ENCODE results near the gene ZBTB16. TPM values are rescaled to one million over a fixed set of nuclear protein-coding genes. Genes with fewer than 3 reads are reported as not detected.
A peak's percentile ranks its signal among the peaks of the same experiment; 100 is the strongest.

The ZBTB16 gene
- total RNA-seq, 1 donor = under 0.01 TPM

DNA sequence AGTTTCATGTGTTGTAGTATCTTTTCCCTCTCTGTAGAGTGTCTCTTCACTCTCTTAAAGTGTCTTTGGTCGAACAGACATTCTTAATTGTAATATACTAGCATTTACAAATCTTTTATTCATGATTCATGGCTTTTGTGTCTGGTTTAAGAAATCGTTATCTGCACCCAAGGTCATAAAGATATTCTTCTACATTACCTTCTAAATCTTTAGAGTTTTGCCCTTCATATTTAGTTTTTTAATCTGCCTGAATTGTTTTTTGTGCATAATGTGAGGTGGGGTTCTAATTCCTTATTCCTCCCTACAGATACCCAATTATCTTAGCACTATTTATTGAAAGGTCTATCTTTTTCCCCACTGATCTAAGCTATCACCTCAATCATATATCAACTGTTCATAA, 227.6 kb downstream of the ZBTB16 start:
- Histone ChIP-seq H3K27ac (ENCODE audit: low read depth, low read length) (no peak overlapping the region), H4K20me1 (ENCODE audit: insufficient read depth, low read length) (no peaks in the 10 kb centered on the region), H2AFZ (ENCODE audit: low read length) (no peak overlapping the region), H3K4me1 (ENCODE audit: insufficient read depth, low read length) (peaks cover 42% of the 10 kb centered on the region), H3K79me2 (ENCODE audit: insufficient read depth, low read length) (no peaks in the 10 kb centered on the region), H3K36me3 (ENCODE audit: insufficient read depth, low read length) (no peaks in the 10 kb centered on the region), H3K4me3 (ENCODE audit: insufficient read depth, low read length) (no peak overlapping the region), H3K4me2 (ENCODE audit: insufficient read depth, low read length) (no peak overlapping the region), H3K27me3 (ENCODE audit: insufficient read depth, low read length) (no peaks in the 10 kb centered on the region), H3K9me3 (ENCODE audit: low read depth, low read length) (no peaks in the 10 kb centered on the region)
- TF ChIP-seq, protein P1, sequence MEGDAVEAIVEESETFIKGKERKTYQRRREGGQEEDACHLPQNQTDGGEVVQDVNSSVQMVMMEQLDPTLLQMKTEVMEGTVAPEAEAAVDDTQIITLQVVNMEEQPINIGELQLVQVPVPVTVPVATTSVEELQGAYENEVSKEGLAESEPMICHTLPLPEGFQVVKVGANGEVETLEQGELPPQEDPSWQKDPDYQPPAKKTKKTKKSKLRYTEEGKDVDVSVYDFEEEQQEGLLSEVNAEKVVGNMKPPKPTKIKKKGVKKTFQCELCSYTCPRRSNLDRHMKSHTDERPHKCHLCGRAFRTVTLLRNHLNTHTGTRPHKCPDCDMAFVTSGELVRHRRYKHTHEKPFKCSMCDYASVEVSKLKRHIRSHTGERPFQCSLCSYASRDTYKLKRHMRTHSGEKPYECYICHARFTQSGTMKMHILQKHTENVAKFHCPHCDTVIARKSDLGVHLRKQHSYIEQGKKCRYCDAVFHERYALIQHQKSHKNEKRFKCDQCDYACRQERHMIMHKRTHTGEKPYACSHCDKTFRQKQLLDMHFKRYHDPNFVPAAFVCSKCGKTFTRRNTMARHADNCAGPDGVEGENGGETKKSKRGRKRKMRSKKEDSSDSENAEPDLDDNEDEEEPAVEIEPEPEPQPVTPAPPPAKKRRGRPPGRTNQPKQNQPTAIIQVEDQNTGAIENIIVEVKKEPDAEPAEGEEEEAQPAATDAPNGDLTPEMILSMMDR (IDR thresholded peaks at IDR 0.05; ENCODE audit: extremely low read depth, low read depth, low read length) = no peak
- no peak for DNase-seq (ENCODE audit: insufficient read length, low spot score, missing footprints)

GRCh38 chr11:114288136-114288535, 228.6 kb downstream of the ZBTB16 start:
- H3K4me2 ChIP-seq (ENCODE audit: insufficient read depth, low read length) = no peak overlapping the region
- peaks cover 51% of the 10 kb centered on the region for H3K4me1 ChIP-seq (ENCODE audit: insufficient read depth, low read length)
- H3K9me3 ChIP-seq (ENCODE audit: low read depth, low read length) = no peaks in the 10 kb centered on the region
- H4K20me1 ChIP-seq (ENCODE audit: insufficient read depth, low read length) = no peaks in the 10 kb centered on the region
- TF ChIP-seq, protein P1 (IDR thresholded peaks at IDR 0.05; ENCODE audit: extremely low read depth, low read depth, low read length) = no peak
- no peak overlapping the region for H3K27ac ChIP-seq (ENCODE audit: low read depth, low read length)
- no peak for DNase-seq (ENCODE audit: insufficient read length, low spot score, missing footprints)
- H3K27me3 ChIP-seq (ENCODE audit: insufficient read depth, low read length) = no peaks in the 10 kb centered on the region
- no peak overlapping the region for H3K4me3 ChIP-seq (ENCODE audit: insufficient read depth, low read length)
- H2AFZ ChIP-seq (ENCODE audit: low read length) = no peak overlapping the region
- no peaks in the 10 kb centered on the region for H3K36me3 ChIP-seq (ENCODE audit: insufficient read depth, low read length)
- H3K79me2 ChIP-seq (ENCODE audit: insufficient read depth, low read length) = no peaks in the 10 kb centered on the region

GRCh38 chr11:114289779-114290178, 230.3 kb downstream of the ZBTB16 start:
- H2AFZ ChIP-seq (ENCODE audit: low read length) = no peak overlapping the region
- no peak for DNase-seq (ENCODE audit: insufficient read length, low spot score, missing footprints)
- no peaks in the 10 kb centered on the region for H3K27me3 ChIP-seq (ENCODE audit: insufficient read depth, low read length)
- H4K20me1 ChIP-seq (ENCODE audit: insufficient read depth, low read length) = no peaks in the 10 kb centered on the region
- peak overlapping the region; percentile 100 for H3K27ac ChIP-seq (ENCODE audit: low read depth, low read length)
- H3K4me3 ChIP-seq (ENCODE audit: insufficient read depth, low read length) = no peak overlapping the region
- peaks cover 64% of the 10 kb centered on the region for H3K4me1 ChIP-seq (ENCODE audit: insufficient read depth, low read length)
- no peak overlapping the region for H3K4me2 ChIP-seq (ENCODE audit: insufficient read depth, low read length)
- H3K79me2 ChIP-seq (ENCODE audit: insufficient read depth, low read length) = no peaks in the 10 kb centered on the region
- no peaks in the 10 kb centered on the region for H3K9me3 ChIP-seq (ENCODE audit: low read depth, low read length)
- TF ChIP-seq, protein P1 (IDR thresholded peaks at IDR 0.05; ENCODE audit: extremely low read depth, low read depth, low read length) = no peak
- H3K36me3 ChIP-seq (ENCODE audit: insufficient read depth, low read length) = no peaks in the 10 kb centered on the region

DNA sequence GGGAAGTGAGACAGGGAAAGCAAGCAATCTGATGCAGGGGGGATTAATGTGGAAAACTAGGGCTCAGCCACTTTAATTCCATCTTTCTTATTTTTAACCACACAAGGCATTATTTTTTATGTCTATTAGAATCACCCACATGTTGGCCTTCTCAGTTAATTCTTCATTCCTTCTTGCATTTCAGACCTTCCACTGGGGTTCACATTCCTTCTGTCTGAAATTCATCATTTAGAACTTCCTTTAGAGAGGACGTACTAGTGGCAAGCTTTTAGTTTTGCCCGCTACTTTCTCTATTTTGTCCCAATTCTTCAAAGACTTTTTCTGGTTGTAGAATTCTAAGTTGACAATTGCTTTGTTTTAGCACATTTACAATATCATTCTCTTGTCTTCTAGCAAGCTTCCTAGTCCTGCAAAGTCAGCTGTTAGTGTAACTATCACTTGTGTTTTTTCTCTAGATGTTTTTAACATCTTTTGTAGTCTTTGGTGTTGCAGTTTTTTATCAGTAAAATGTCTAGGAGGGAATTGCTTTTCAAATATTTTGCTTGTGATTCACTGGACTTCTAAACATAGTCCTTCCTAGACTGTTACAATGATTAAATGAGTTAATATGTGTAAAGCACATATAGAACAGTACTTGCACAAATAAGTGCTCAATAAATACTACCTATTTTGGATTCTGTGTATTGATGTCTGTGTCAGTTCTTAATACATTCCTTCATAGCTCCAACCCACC, 231.2 kb downstream of the ZBTB16 start:
- H3K27ac ChIP-seq (ENCODE audit: low read depth, low read length) = peak overlapping the region; percentile 100
- no peaks in the 10 kb centered on the region for H3K79me2 ChIP-seq (ENCODE audit: insufficient read depth, low read length)
- peak overlapping the region; percentile 88 for H3K4me2 ChIP-seq (ENCODE audit: insufficient read depth, low read length)
- H3K9me3 ChIP-seq (ENCODE audit: low read depth, low read length) = no peaks in the 10 kb centered on the region
- TF ChIP-seq, protein P1 (IDR thresholded peaks at IDR 0.05; ENCODE audit: extremely low read depth, low read depth, low read length) = no peak
- peaks cover 60% of the 10 kb centered on the region for H3K4me1 ChIP-seq (ENCODE audit: insufficient read depth, low read length)
- DNase-seq (ENCODE audit: insufficient read length, low spot score, missing footprints) = no peak
- H3K4me3 ChIP-seq (ENCODE audit: insufficient read depth, low read length) = peak overlapping the region; percentile 59
- no peaks in the 10 kb centered on the region for H3K27me3 ChIP-seq (ENCODE audit: insufficient read depth, low read length)
- H3K36me3 ChIP-seq (ENCODE audit: insufficient read depth, low read length) = no peaks in the 10 kb centered on the region
- no peaks in the 10 kb centered on the region for H4K20me1 ChIP-seq (ENCODE audit: insufficient read depth, low read length)
- H2AFZ ChIP-seq (ENCODE audit: low read length) = no peak overlapping the region
